ENCODE data around the gene C1orf116.

- TF ChIP-seq, protein P1, sequence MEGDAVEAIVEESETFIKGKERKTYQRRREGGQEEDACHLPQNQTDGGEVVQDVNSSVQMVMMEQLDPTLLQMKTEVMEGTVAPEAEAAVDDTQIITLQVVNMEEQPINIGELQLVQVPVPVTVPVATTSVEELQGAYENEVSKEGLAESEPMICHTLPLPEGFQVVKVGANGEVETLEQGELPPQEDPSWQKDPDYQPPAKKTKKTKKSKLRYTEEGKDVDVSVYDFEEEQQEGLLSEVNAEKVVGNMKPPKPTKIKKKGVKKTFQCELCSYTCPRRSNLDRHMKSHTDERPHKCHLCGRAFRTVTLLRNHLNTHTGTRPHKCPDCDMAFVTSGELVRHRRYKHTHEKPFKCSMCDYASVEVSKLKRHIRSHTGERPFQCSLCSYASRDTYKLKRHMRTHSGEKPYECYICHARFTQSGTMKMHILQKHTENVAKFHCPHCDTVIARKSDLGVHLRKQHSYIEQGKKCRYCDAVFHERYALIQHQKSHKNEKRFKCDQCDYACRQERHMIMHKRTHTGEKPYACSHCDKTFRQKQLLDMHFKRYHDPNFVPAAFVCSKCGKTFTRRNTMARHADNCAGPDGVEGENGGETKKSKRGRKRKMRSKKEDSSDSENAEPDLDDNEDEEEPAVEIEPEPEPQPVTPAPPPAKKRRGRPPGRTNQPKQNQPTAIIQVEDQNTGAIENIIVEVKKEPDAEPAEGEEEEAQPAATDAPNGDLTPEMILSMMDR (conservative IDR thresholded peaks at IDR 0.05; ENCODE audit: low read length) = no peak
- no peak for TF ChIP-seq EZH2phosphoT487 (IDR thresholded peaks at IDR 0.05; ENCODE audit: borderline replicate concordance)
These were observed 27.3 kb upstream of the C1orf116 start for GRCh38 chr1:207059881-207060280.
